ENCODE data around the gene LRRC3B. TPM values are rescaled to one million over a fixed set of nuclear protein-coding genes. Genes with fewer than 3 reads are reported as not detected.

Gene LRRC3B
- total and polyA plus RNA-seq, 2 donors from 2014 or later, result 0.19 TPM; not detected in 1

DNA sequence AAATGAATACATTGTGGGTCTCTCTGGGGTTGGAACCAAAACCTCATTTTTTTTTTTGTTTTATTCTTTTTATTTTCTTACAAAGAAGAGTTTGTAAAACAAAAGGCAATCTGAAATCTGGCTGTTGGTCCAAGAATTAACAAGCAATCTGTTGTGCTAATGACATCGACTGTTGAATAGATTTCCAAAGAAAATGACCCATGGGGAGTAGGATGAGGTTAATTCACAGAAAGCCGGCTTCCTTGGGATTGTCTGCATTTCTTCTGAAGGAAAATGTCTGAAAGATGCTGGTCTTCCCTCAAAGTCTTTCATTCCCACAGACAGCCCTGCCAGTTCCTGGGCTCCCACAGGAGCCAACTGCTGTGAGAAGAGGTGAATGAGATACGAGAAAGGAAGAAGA is 92.9 kb downstream of the LRRC3B start:
- Histone ChIP-seq H3K27ac (ENCODE audit: low read depth in 2 of 2, low read length in 2 of 2) (no peak overlapping the region), H3K4me1 (ENCODE audit: control insufficient read depth in 2 of 3, insufficient read depth in 2 of 3, low read depth in 1 of 3, low read length in 3 of 3) (no peaks in the 10 kb centered on the region), H3K9ac (ENCODE audit: low read length in 3 of 3) (no peak overlapping the region), H3K9me3 (ENCODE audit: control insufficient read depth in 2 of 3, insufficient read depth in 1 of 3, low read length in 3 of 3) (no peaks in the 10 kb centered on the region), H3K4me3 (ENCODE audit: low read length in 3 of 3) (no peak overlapping the region), H3K36me3 (ENCODE audit: control insufficient read depth in 2 of 3, insufficient read depth in 3 of 3, low read length in 3 of 3) (no peaks in the 10 kb centered on the region), H3K27me3 (ENCODE audit: control insufficient read depth, insufficient read depth, low read length) (no peaks in the 10 kb centered on the region)
- DNase-seq (no peak), FAIRE-seq (no peak)
- TF ChIP-seq, protein P1, sequence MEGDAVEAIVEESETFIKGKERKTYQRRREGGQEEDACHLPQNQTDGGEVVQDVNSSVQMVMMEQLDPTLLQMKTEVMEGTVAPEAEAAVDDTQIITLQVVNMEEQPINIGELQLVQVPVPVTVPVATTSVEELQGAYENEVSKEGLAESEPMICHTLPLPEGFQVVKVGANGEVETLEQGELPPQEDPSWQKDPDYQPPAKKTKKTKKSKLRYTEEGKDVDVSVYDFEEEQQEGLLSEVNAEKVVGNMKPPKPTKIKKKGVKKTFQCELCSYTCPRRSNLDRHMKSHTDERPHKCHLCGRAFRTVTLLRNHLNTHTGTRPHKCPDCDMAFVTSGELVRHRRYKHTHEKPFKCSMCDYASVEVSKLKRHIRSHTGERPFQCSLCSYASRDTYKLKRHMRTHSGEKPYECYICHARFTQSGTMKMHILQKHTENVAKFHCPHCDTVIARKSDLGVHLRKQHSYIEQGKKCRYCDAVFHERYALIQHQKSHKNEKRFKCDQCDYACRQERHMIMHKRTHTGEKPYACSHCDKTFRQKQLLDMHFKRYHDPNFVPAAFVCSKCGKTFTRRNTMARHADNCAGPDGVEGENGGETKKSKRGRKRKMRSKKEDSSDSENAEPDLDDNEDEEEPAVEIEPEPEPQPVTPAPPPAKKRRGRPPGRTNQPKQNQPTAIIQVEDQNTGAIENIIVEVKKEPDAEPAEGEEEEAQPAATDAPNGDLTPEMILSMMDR (IDR thresholded peaks at IDR 0.05; ENCODE audit: borderline replicate concordance, extremely low read depth, insufficient read depth), result no peak
- intact Hi-C loops (cut with DNase I), result no loop called here

DNA sequence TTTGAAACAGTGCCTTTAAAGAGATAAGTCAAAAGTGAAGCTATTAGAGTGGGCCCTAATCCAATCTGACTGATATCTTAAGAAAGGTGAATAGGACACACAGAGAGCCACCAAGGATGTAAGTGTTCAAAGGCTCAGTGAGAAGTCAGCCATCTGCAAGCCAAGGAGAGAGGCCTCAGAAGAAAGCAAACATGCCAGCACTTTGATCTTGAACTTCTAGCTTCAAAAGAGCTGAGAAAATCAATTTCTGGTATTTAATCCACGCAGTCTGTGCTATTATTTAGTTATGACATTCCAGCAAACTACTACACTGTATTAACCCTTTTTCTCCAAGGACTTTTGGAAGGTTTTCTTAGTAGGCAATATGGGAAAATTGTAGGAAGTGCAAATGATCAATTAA is 95.7 kb downstream of the LRRC3B start:
- Histone ChIP-seq H3K27me3 (ENCODE audit: control insufficient read depth, insufficient read depth, low read length) (no peaks in the 10 kb centered on the region), H3K36me3 (ENCODE audit: control insufficient read depth in 2 of 3, insufficient read depth in 3 of 3, low read length in 3 of 3) (no peaks in the 10 kb centered on the region), H3K4me1 (ENCODE audit: control insufficient read depth in 2 of 3, insufficient read depth in 2 of 3, low read depth in 1 of 3, low read length in 3 of 3) (no peaks in the 10 kb centered on the region), H3K9ac (ENCODE audit: low read length in 3 of 3) (no peak overlapping the region), H3K27ac (ENCODE audit: low read depth in 2 of 2, low read length in 2 of 2) (no peak overlapping the region), H3K4me3 (ENCODE audit: low read length in 3 of 3) (no peak overlapping the region), H3K9me3 (ENCODE audit: control insufficient read depth in 2 of 3, insufficient read depth in 1 of 3, low read length in 3 of 3) (no peaks in the 10 kb centered on the region)
- DNase-seq, result no peak
- intact Hi-C loops (cut with DNase I), result no loop called here
- TF ChIP-seq, protein P1 (IDR thresholded peaks at IDR 0.05; ENCODE audit: borderline replicate concordance, extremely low read depth, insufficient read depth), result no peak
- no peak for FAIRE-seq

DNA sequence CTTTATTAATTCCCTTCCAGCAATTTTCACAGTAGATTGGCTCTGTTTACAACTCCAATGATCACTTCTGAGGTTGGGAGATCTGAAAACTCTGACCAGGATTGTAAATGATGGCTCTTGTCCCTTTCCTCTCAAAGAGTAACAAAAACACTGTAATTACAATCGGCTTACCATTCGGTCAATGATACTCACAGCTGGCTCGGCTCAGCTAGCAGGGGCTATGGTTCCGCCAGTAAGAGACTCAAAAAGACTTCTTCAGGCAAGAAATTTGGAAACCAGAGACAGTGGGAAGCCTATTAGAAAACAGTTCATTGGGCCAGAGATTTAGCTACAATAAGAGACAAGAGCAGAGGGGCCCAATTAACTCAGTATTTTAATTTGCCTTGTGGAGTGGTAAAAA is 96.6 kb downstream of the LRRC3B start:
- no peak for FAIRE-seq
- Histone ChIP-seq H3K27me3 (ENCODE audit: control insufficient read depth, insufficient read depth, low read length) (no peaks in the 10 kb centered on the region), H3K9ac (ENCODE audit: low read length in 3 of 3) (no peak overlapping the region), H3K27ac (ENCODE audit: low read depth in 2 of 2, low read length in 2 of 2) (no peak overlapping the region), H3K4me1 (ENCODE audit: control insufficient read depth in 2 of 3, insufficient read depth in 2 of 3, low read depth in 1 of 3, low read length in 3 of 3) (no peaks in the 10 kb centered on the region), H3K9me3 (ENCODE audit: control insufficient read depth in 2 of 3, insufficient read depth in 1 of 3, low read length in 3 of 3) (no peaks in the 10 kb centered on the region), H3K4me3 (ENCODE audit: low read length in 3 of 3) (no peak overlapping the region), H3K36me3 (ENCODE audit: control insufficient read depth in 2 of 3, insufficient read depth in 3 of 3, low read length in 3 of 3) (no peaks in the 10 kb centered on the region)
- DNase-seq, result peak in 3 of 5 donors; percentile 30 to 63 (median 38)
- TF ChIP-seq, protein P1 (IDR thresholded peaks at IDR 0.05; ENCODE audit: borderline replicate concordance, extremely low read depth, insufficient read depth), result no peak
- intact Hi-C loops (cut with DNase I), result no loop called here

DNA sequence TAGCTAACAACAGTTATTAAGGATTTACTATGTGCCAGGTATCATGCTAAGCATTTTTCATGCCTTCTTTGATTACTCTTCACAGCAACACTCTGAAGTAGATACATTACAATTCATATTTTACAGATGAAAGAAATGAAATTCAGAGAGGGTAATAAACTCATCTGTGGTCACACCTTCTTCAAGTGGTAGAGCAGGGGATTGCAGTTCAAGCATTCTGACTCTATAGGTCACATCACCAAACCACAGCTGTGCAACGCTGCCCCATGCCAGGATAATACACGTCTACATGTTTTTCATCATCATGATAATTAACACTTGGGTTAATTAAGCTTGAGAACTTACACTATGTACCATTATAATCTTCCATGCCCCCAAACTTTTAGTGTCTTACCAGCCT is 98.5 kb downstream of the LRRC3B start:
- H3K4me3 ChIP-seq (ENCODE audit: low read length in 3 of 3), result no peak overlapping the region
- no peaks in the 10 kb centered on the region for H3K4me1 ChIP-seq (ENCODE audit: control insufficient read depth in 2 of 3, insufficient read depth in 2 of 3, low read depth in 1 of 3, low read length in 3 of 3)
- intact Hi-C loops (cut with DNase I), result no loop called here
- no peak overlapping the region for H3K27ac ChIP-seq (ENCODE audit: low read depth in 2 of 2, low read length in 2 of 2)
- no peaks in the 10 kb centered on the region for H3K36me3 ChIP-seq (ENCODE audit: control insufficient read depth in 2 of 3, insufficient read depth in 3 of 3, low read length in 3 of 3)
- TF ChIP-seq, protein P1 (IDR thresholded peaks at IDR 0.05; ENCODE audit: borderline replicate concordance, extremely low read depth, insufficient read depth), result no peak
- H3K27me3 ChIP-seq (ENCODE audit: control insufficient read depth, insufficient read depth, low read length), result no peaks in the 10 kb centered on the region
- no peak overlapping the region for H3K9ac ChIP-seq (ENCODE audit: low read length in 3 of 3)
- no peaks in the 10 kb centered on the region for H3K9me3 ChIP-seq (ENCODE audit: control insufficient read depth in 2 of 3, insufficient read depth in 1 of 3, low read length in 3 of 3)
- no peak for DNase-seq
- FAIRE-seq, result no peak

All from kidney (tissue), 14 donors.